HepG2 (cell line): ENCODE data around the gene GRB10. TPM values are rescaled to one million over a fixed set of nuclear protein-coding genes. Genes with fewer than 3 reads are reported as not detected.

Experiments used
- ATAC-seq: fragments of 200-7000 bp; cut with Tn5 transposase; 3 replicates; pipeline ENCODE4 v1.9.1; 2020; ENCODE audit warnings: mild to moderate bottlenecking, moderate library complexity
- BruUV-seq: library from RNA; stranded (reverse); fragments of 400-500 nt; replicated peaks from 2 replicates; lab custom pipeline; 2021; lab: Mats Ljungman, UMichigan
- CTCF ChIA-PET: fragments of 300-600 bp; formaldehyde crosslinking; extraction: SDS; loops from one replicate; lab custom pipeline; 2021; ENCODE audit warnings: low total read pairs, inconsistent platforms, low intra/inter-chr PET ratio; lab: Yijun Ruan, JAX
- POLR2A ChIA-PET: fragments of 350-600 bp; sonication (Branson Sonifier 250); formaldehyde crosslinking; loops from one replicate; lab custom pipeline; 2020; ENCODE audit warnings: antibody characterized with exemption, inconsistent platforms; lab: Yijun Ruan, JAX
- DNase-seq: peaks from one replicate; pipeline ENCODE4 v3.0.0-alpha.2; 2015; ENCODE audit warnings: low spot score
- FAIRE-seq: peaks from 3 replicates; lab custom pipeline; 2011; peaks lifted over from hg19 to GRCh38; lab: Jason Lieb, UNC
- H2AFZ ChIP-seq: one replicate; pipeline ENCODE4 v1.6.1; 2011; ENCODE audit warnings: low read length, inconsistent platforms
- H3K27ac ChIP-seq: fragments of 300-600 bp; 3 replicates; pipeline ENCODE4 v1.8.0; 2011; ENCODE audit warnings: mixed run types, mild to moderate bottlenecking, mixed read lengths, low read length, inconsistent platforms; ENCODE audit not compliant: insufficient read depth; ENCODE audit errors: extremely low read length
- H3K27me3 ChIP-seq, 2 experiments: fragments of 200-600 bp in 1 of 2; 2 replicates in 1 of 2; 3 replicates in 1 of 2; pipeline versions ENCODE4 v1.6.0 to v1.8.0; 2011; ENCODE audit warnings: low read length in 2 of 2, mild to moderate bottlenecking in 2 of 2, moderate library complexity in 2 of 2, inconsistent platforms in 1 of 2; ENCODE audit not compliant: insufficient read depth in 2 of 2, control insufficient read depth in 1 of 2
- H3K36me3 ChIP-seq, 2 experiments: fragments of 200-600 bp in 1 of 2; replicated peaks in 1 of 2; 2 replicates in 1 of 2; 3 replicates in 1 of 2; pipeline versions ENCODE4 v1.5.1 to v1.8.0; 2011; ENCODE audit warnings: low read length in 2 of 2, inconsistent platforms in 1 of 2; ENCODE audit not compliant: insufficient read depth in 2 of 2, control insufficient read depth in 1 of 2
- H3K4me1 ChIP-seq: 2 replicates; pipeline ENCODE4 v1.5.1; 2012; ENCODE audit warnings: low read length, inconsistent platforms; ENCODE audit not compliant: insufficient read depth
- H3K4me2 ChIP-seq: 2 replicates; pipeline ENCODE4 v1.6.0; 2011; ENCODE audit warnings: low read depth, low read length, inconsistent platforms
- H3K4me3 ChIP-seq, 3 experiments: fragments of 200-600 bp in 1 of 3; sonication (generic), shearing (Covaris generic) in 1 of 3; replicated peaks in 1 of 3; 2 replicates each; pipeline ENCODE4 v1.5.1; 2011 to 2016; ENCODE audit warnings: low read length in 3 of 3, inconsistent platforms in 2 of 3, low read depth in 2 of 3, mild to moderate bottlenecking in 2 of 3, control low read depth in 1 of 3, mixed read lengths in 1 of 3; ENCODE audit not compliant: insufficient read depth in 1 of 3
- H3K79me2 ChIP-seq: one replicate; pipeline ENCODE4 v1.6.1; 2011; ENCODE audit warnings: low read length, inconsistent platforms; ENCODE audit not compliant: insufficient read depth
- H3K9ac ChIP-seq: 2 replicates; pipeline ENCODE4 v1.6.0; 2011; ENCODE audit warnings: mild to moderate bottlenecking, low read depth, low read length, inconsistent platforms; ENCODE audit not compliant: insufficient read depth
- H3K9me3 ChIP-seq: 2 replicates; pipeline ENCODE4 v1.5.1; 2012; ENCODE audit warnings: mild to moderate bottlenecking, low read length
- H4K20me1 ChIP-seq: 2 replicates; pipeline ENCODE4 v1.6.0; 2011; ENCODE audit warnings: inconsistent platforms, mild to moderate bottlenecking, low read length, moderate library complexity; ENCODE audit not compliant: insufficient read depth
- CBX2 ChIP-seq, 2 experiments: fragments of 200-600 bp in 1 of 2; sonication (generic); formaldehyde crosslinking in 1 of 2; IDR thresholded peaks; 2 replicates each; pipeline versions ENCODE4 v1.7.0 to v1.8.1; 2018 to 2022; ENCODE audit warnings: low read depth in 2 of 2, low read length in 1 of 2, mild to moderate bottlenecking in 1 of 2, missing genetic modification reagents in 1 of 2
- ESRRA ChIP-seq: sonication (generic); formaldehyde crosslinking; IDR thresholded peaks from 2 replicates; pipeline ENCODE4 v1.5.1; 2020; ENCODE audit warnings: mild to moderate bottlenecking, low read depth, missing genetic modification reagents
- FOXC1 ChIP-seq: sonication (generic); formaldehyde crosslinking; IDR thresholded peaks from 2 replicates; pipeline ENCODE4 v1.8.0; 2022; ENCODE audit warnings: mild to moderate bottlenecking, missing genetic modification reagents, borderline replicate concordance
- HNRNPLL ChIP-seq: fragments of 200-400 bp; formaldehyde crosslinking; IDR thresholded peaks from 2 replicates; pipeline ENCODE4 v1.6.1; 2017; ENCODE audit warnings: mild to moderate bottlenecking, low read depth, low read length; ENCODE audit not compliant: poor library complexity, severe bottlenecking
- KAT7 ChIP-seq: IDR thresholded peaks from 2 replicates; pipeline ENCODE4 v1.6.1; 2018; ENCODE audit warnings: borderline replicate concordance, missing compliant biosample characterization
- MAF1 ChIP-seq: sonication (generic); formaldehyde crosslinking; IDR thresholded peaks from 2 replicates; pipeline ENCODE4 v1.5.0; 2020; ENCODE audit warnings: missing genetic modification reagents, borderline replicate concordance
- NR0B2 ChIP-seq: sonication (generic); formaldehyde crosslinking; IDR thresholded peaks from 2 replicates; pipeline ENCODE4 v1.4.0; 2020; ENCODE audit warnings: mild to moderate bottlenecking, missing genetic modification reagents
- PPARG ChIP-seq: conservative IDR thresholded peaks from 2 replicates; pipeline ENCODE4 v1.6.1; 2016; ENCODE audit warnings: missing biosample characterization, missing genetic modification reagents
- SP2 ChIP-seq: sonication (generic); formaldehyde crosslinking; IDR thresholded peaks from 2 replicates; pipeline ENCODE4 v1.5.1; 2020; ENCODE audit warnings: mild to moderate bottlenecking, missing genetic modification reagents
- ZFP82 ChIP-seq: sonication (generic); formaldehyde crosslinking; IDR thresholded peaks from 2 replicates; pipeline ENCODE4 v1.5.1; 2020; ENCODE audit warnings: mild to moderate bottlenecking, missing genetic modification reagents, borderline replicate concordance
- ZNF33A ChIP-seq: sonication (generic); formaldehyde crosslinking; IDR thresholded peaks from 2 replicates; pipeline ENCODE4 v1.5.1; 2020; ENCODE audit warnings: missing genetic modification reagents, mild to moderate bottlenecking, moderate library complexity, borderline replicate concordance
- ZNF547 ChIP-seq: sonication (generic); formaldehyde crosslinking; IDR thresholded peaks from 2 replicates; pipeline ENCODE4 v1.5.1; 2020; ENCODE audit warnings: mild to moderate bottlenecking, missing genetic modification reagents
- ZNF572 ChIP-seq: sonication (generic); formaldehyde crosslinking; IDR thresholded peaks from 2 replicates; pipeline ENCODE4 v1.5.1; 2020; ENCODE audit warnings: mild to moderate bottlenecking, missing genetic modification reagents
- ZSCAN31 ChIP-seq: sonication (generic); formaldehyde crosslinking; IDR thresholded peaks from 2 replicates; pipeline ENCODE4 v1.5.0; 2020; ENCODE audit warnings: low read depth, mild to moderate bottlenecking, missing genetic modification reagents
- WGBS: methylation state at CpG from one replicate; pipeline ENCODE4 v1.1.6; 2017; ENCODE audit warnings: low lambda C conversion rate; 5-methylcytosine and 5-hydroxymethylcytosine counted together
- in situ Hi-C: cut with HindIII; loops from 2 replicates; pipeline ENCODE4 v1.10.0; 2017; ENCODE audit warnings: low pct_unique_long_range_greater_than_20kb; ENCODE audit not compliant: extremely low pct_ligation_motif_present
- intact Hi-C: fragments of 100-400 bp; cut with micrococcal nuclease; formaldehyde crosslinking; loops from one replicate; pipeline ENCODE4 v1.10.0; 2022; ENCODE audit not compliant: unreplicated experiment
- polyA plus RNA-seq, 8 experiments: library from polyadenylated mRNA; depleted of rRNA in 3 of 8; stranded (reverse) in 7 of 8; unstranded in 1 of 8; fragments of >200 nt; fragmentation: Illumina TruSeq in 4 of 8; extraction: Trizol in 4 of 8; gene quantifications; 2 replicates each; pipeline versions ENCODE4 v1.2.1 to v1.2.3, GENCODE V29; 2011 to 2016; ENCODE audit warnings: low read depth in 4 of 8, missing spikeins in 1 of 8, mixed read lengths in 1 of 8; ENCODE audit not compliant: insufficient read depth in 1 of 8
- total RNA-seq, 5 experiments: library from RNA; depleted of rRNA; stranded (reverse); fragments of >200 nt; fragmentation: Illumina TruSeq; extraction: Trizol; gene quantifications; 2 replicates each; pipeline ENCODE4 v1.2.3, GENCODE V29; 2016; ENCODE audit warnings: low read depth in 1 of 5

The GRB10 gene
- total and polyA plus RNA-seq, 2 of the 13 experiments (the other 11 are each of a cell fraction or from before 2014, with no cell fraction given), result 4.0 to 6.8 TPM

GRCh38 chr7:50681432-50682045, 101.2 kb downstream of the GRB10 start:
- no peaks in the 10 kb centered on the region for H4K20me1 ChIP-seq
- H3K79me2 ChIP-seq, result no peaks in the 10 kb centered on the region
- no peaks in the 10 kb centered on the region for H3K9me3 ChIP-seq
- no peaks in the 10 kb centered on the region for H3K27me3 ChIP-seq
- no peak for TF ChIP-seq MAF1 (CRISPR knock-in tag)
- no peak for TF ChIP-seq PPARG
- no peak for TF ChIP-seq HNRNPLL
- TF ChIP-seq SP2 (CRISPR knock-in tag), result no peak
- no peak for TF ChIP-seq ZSCAN31 (CRISPR knock-in tag)
- TF ChIP-seq ZNF547 (CRISPR knock-in tag), result no peak
- TF ChIP-seq CBX2 (IDR thresholded peaks at IDR 0.05; ENCODE audit: low read depth, low read length), result no peak
- no peak for TF ChIP-seq CBX2 (CRISPR knock-in tag; IDR thresholded peaks at IDR 0.05; ENCODE audit: low read depth)
- no peak for TF ChIP-seq FOXC1
- TF ChIP-seq NR0B2 (CRISPR knock-in tag), result no peak
- no peak for TF ChIP-seq ZFP82
- TF ChIP-seq ESRRA, result no peak
- no peak for TF ChIP-seq ZNF33A (CRISPR knock-in tag)
- TF ChIP-seq KAT7 (CRISPR knock-in tag), result no peak
- TF ChIP-seq ZNF572, result no peak
- TF ChIP-seq, all 625 proteins: peak for 0
- ChIA-PET CTCF (no interaction called here), POLR2A (no interaction called here)
- in situ Hi-C loops (loop anchor here (25.0 kb wide), 1 partner anchor 544 kb away; no protein-coding TSS in a partner anchor), intact Hi-C loops (no loop called here)
- DNase-seq (no peak), FAIRE-seq (no peak), ATAC-seq (no peak)
- Histone ChIP-seq H3K36me3 (no peaks in the 10 kb centered on the region), H3K4me1 (peaks cover 35% of the 10 kb centered on the region), H3K9ac (no peak overlapping the region), H3K4me3 (no peak overlapping the region), H2AFZ (no peak overlapping the region), H3K27ac (no peak overlapping the region), H3K4me2 (no peak overlapping the region)
- WGBS, result 77% methylated on average over 8 of the region's 8 CpGs
- BruUV-seq, result no TSS peak
